Ovary (tissue), 10 donors: ENCODE data around the gene RBM11. TPM values are rescaled to one million over a fixed set of nuclear protein-coding genes. Genes with fewer than 3 reads are reported as not detected.
"Not testable (repeated sequence)": the region's sequence is repeated elsewhere in the genome, so short reads cannot be mapped to it uniquely, and the experiment has no call there.

Experiments used
- DNase-seq, 5 donors: peaks; one replicate each; pipeline ENCODE4 v3.0.0-alpha.2; 2019 to 2020
- H3K27ac ChIP-seq, 2 donors: fragments of 200-600 bp; one replicate each; pipeline versions ENCODE4 v1.5.1 to v1.8.0; 2019 to 2022
- H3K27me3 ChIP-seq: fragments of 200-600 bp; one replicate; pipeline ENCODE4 v1.8.0; 2022
- H3K36me3 ChIP-seq: fragments of 200-600 bp; sonication (generic); one replicate; pipeline ENCODE4 v1.5.1; 2019
- H3K4me1 ChIP-seq: one replicate; pipeline ENCODE4 v1.8.1; 2013; ENCODE audit warnings: mild to moderate bottlenecking, moderate library complexity; ENCODE audit not compliant: insufficient read depth
- H3K4me3 ChIP-seq: fragments of 200-600 bp; sonication (generic); one replicate; pipeline ENCODE4 v1.5.1; 2017
- H3K9me3 ChIP-seq, 2 donors: fragments of 200-600 bp in 1 of 2; sonication (generic) in 1 of 2; one replicate each; pipeline versions ENCODE4 v1.5.1 to v1.8.1; 2013 to 2019; ENCODE audit warnings: mild to moderate bottlenecking in 1 of 2, moderate library complexity in 1 of 2
- CTCF ChIP-seq, 3 donors: fragments of 450-650 bp in 2 of 3; fragments of 200-600 bp in 1 of 3; IDR thresholded peaks; one replicate each; pipeline versions ENCODE4 v1.5.1 to v1.8.0; 2016 to 2022; ENCODE audit warnings: antibody characterized with exemption in 3 of 3, mild to moderate bottlenecking in 1 of 3
- EP300 ChIP-seq: sonication (generic); formaldehyde crosslinking; IDR thresholded peaks from one replicate; pipeline ENCODE4 v1.6.1; 2017; ENCODE audit warnings: antibody characterized with exemption
- POLR2A ChIP-seq: fragments of 450-650 bp; IDR thresholded peaks from one replicate; pipeline ENCODE4 v1.6.1; 2017; ENCODE audit warnings: antibody characterized with exemption, mild to moderate bottlenecking, moderate library complexity
- WGBS, 3 donors: extraction: QIAGEN DNeasy Blood & Tissue Kit in 1 of 3; methylation state at CpG; one replicate each; pipeline versions ENCODE4 v1.1.5 to v1.1.7; 2013 to 2017; 5-methylcytosine and 5-hydroxymethylcytosine counted together
- intact Hi-C, 4 donors: fragments of 100-400 bp; cut with DNase I; formaldehyde crosslinking; loops; one replicate each; pipeline versions ENCODE4 v1.11.0 to v1.15.1; 2022 to 2023
- long read RNA-seq, 3 donors: library from polyadenylated mRNA in 2 of 3; unstranded in 2 of 3; transcript quantifications; one replicate each; pipeline ENCODE4 v2.0.0 and lab custom pipeline, GENCODE V29; 2021 to 2026
- polyA plus RNA-seq, 2 donors: library from polyadenylated mRNA; stranded (reverse); fragments of 200-250 nt in 1 of 2; fragments of 350-450 nt in 1 of 2; fragmentation: Illumina TruSeq in 1 of 2; extraction: RNeasy Lipid Tissue Mini Kit (QIAGEN cat#74804) in 1 of 2; gene quantifications; one replicate each; pipeline ENCODE4 v1.2.3, GENCODE V29; 2013 to 2014
- total RNA-seq, 7 donors: library from RNA; depleted of rRNA in 2 of 7; stranded (reverse); fragments of >200 nt in 2 of 7; fragmentation: NEBNext Ultra II Directional in 3 of 7; extraction: Animal tissue kit (Norgen Biotek cat#: 25700) in 3 of 7; gene quantifications; one replicate each; pipeline versions ENCODE4 v1.1.0 to v1.2.4, GENCODE V29; 2016 to 2023
- donor health status: DM: no; HTN: no; CAD: no; lungs with moderate emphysema.
- donor health status: DM: no; HTN: no; CAD: no.
- donor health status: Bipolar disorder and iron deficiency.
- donor health status: DM: yes; HTN: yes; CAD: no.
- donor health status: DM: no; HTN: no; CAD: no.
- donor health status: DM: yes; HTN: yes; CAD: no.

The RBM11 gene
- total RNA-seq, result 1 to 10 TPM; 5.5 to 9.2 (median 7.6) TPM
- 1 to 10 TPM; 4.8 to 5.5 TPM for polyA plus RNA-seq
- long read RNA-seq, donor 1, partial matches to known transcripts, result 1 of 12 reads
- long read RNA-seq, donor 1, other reads (novel, unspliced or antisense), result 5 of 12 reads
- long read RNA-seq, donor 2, partial matches to known transcripts, result 0 of 4 reads
- long read RNA-seq, donor 2, other reads (novel, unspliced or antisense), result 0 of 4 reads
- long read RNA-seq, donor 3, partial matches to known transcripts, result 0 of 5 reads
- long read RNA-seq, donor 3, other reads (novel, unspliced or antisense), result 1 of 5 reads

- intact Hi-C loops, result no loop called here
- Histone ChIP-seq H3K27me3 (no peaks in the 10 kb centered on the region), H3K9me3 (no peaks in the 10 kb centered on the region), H3K27ac (peak within 1 kb of the TSS in 1 of 2 donors; percentile 26), H3K4me3 (peak within 1 kb of the TSS; percentile 78), H3K36me3 (no peaks in the 10 kb centered on the region), H3K4me1 (peaks cover 3% of the 10 kb centered on the region)
- DNase-seq, result peak; percentile 78 to 88 (median 84)
- WGBS, 3 donors, result 0 to 1% (median 1%) methylated on average over 55 of the region's 55 CpGs
- TF ChIP-seq POLR2A, result peak; percentile 36
- no peak for TF ChIP-seq CTCF (IDR thresholded peaks at IDR 0.05)
Measured at GRCh38 chr21:14215971-14216641, at the start of gene RBM11. Gene RBM11, plus strand, starts transcription at chr21:14216157. Its CDS starts 30 bp downstream, at chr21:14216187.

GRCh38 chr21:14166463-14167223 is 49.3 kb upstream of the RBM11 start:
- H3K27ac ChIP-seq, H3K4me1 ChIP-seq, H3K27me3 ChIP-seq, DNase-seq, H3K9me3 ChIP-seq, H3K36me3 ChIP-seq, H3K4me3 ChIP-seq, intact Hi-C loops: not testable (repeated sequence)
- 85 to 86% (median 86%) methylated on average over 16 of the region's 16 CpGs for WGBS, 3 donors

GRCh38 chr21:14206222-14206621 is 9.7 kb upstream of the RBM11 start:
- Histone ChIP-seq H3K27me3 (no peaks in the 10 kb centered on the region), H3K9me3 (no peaks in the 10 kb centered on the region), H3K27ac (no peak overlapping the region), H3K36me3 (no peaks in the 10 kb centered on the region), H3K4me3 (no peak overlapping the region), H3K4me1 (no peaks in the 10 kb centered on the region)
- DNase-seq, result no peak
- intact Hi-C loops, result no loop called here
- TF ChIP-seq EP300 (no peak), POLR2A (no peak)

- intact Hi-C loops, result no loop called here
Measured at GRCh38 chr21:14210738-14211137, 5.2 kb upstream of the RBM11 start, which contains the start of gene LIPI. Gene LIPI, minus strand, starts transcription at chr21:14210955. Its CDS starts 110 bp downstream, at chr21:14210845.

More at GRCh38 chr21:14210738-14211137, 5.2 kb upstream of the RBM11 start, which contains the start of gene LIPI:
- DNase-seq, result no peak
- H3K4me3 ChIP-seq, result no peak within 1 kb of the TSS
- 51 to 81% (median 76%) methylated on average over 1 of the region's 1 CpG for WGBS, 3 donors
- H3K9me3 ChIP-seq, result no peaks in the 10 kb centered on the region
- TF ChIP-seq EP300, result no peak
- no peak for TF ChIP-seq CTCF (IDR thresholded peaks at IDR 0.05)
- no peak for TF ChIP-seq POLR2A
- no peak within 1 kb of the TSS for H3K27ac ChIP-seq
- no peaks in the 10 kb centered on the region for H3K36me3 ChIP-seq
- H3K27me3 ChIP-seq, result no peaks in the 10 kb centered on the region
- H3K4me1 ChIP-seq, result no peaks in the 10 kb centered on the region
